Body of pancreas (tissue), 4 donors: ENCODE data around the gene DBX1.

Source experiments
- POLR2A ChIP-seq, 3 donors: fragments of 450-650 bp; IDR thresholded peaks; one replicate each; pipeline ENCODE4 v1.6.1; 2016; ENCODE audit warnings: antibody characterized with exemption in 3 of 3, mild to moderate bottlenecking in 2 of 3
- TF ChIP-seq, protein P1 (sequence below), 7 experiments: fragments of 450-650 bp in 4 of 7; fragments of 200-600 bp in 3 of 7; sonication (generic) in 3 of 7; IDR thresholded peaks; one replicate each; pipeline ENCODE4 v1.5.1; 2016 to 2019; ENCODE audit warnings: antibody characterized with exemption in 7 of 7

DNA sequence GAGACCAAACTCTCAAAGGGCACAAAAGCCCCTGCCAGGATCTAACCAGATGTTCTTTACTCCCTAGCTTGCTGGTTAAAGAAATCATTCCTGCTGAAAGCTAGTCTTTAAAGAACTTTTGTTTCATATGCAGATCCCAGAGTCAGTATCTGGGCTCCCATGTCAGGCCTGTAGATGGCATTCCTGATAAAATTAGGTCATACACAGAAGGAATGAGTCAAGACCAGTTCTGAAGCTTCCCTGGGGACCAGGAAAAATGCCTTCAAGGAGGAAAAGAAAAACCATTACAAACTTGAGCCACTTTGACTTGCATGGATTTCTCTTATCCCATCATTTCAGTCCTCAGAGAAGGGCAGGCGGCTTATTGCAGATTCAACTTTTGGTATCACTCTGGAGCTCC is 5.9 kb downstream of the DBX1 start:
- TF ChIP-seq, protein P1, sequence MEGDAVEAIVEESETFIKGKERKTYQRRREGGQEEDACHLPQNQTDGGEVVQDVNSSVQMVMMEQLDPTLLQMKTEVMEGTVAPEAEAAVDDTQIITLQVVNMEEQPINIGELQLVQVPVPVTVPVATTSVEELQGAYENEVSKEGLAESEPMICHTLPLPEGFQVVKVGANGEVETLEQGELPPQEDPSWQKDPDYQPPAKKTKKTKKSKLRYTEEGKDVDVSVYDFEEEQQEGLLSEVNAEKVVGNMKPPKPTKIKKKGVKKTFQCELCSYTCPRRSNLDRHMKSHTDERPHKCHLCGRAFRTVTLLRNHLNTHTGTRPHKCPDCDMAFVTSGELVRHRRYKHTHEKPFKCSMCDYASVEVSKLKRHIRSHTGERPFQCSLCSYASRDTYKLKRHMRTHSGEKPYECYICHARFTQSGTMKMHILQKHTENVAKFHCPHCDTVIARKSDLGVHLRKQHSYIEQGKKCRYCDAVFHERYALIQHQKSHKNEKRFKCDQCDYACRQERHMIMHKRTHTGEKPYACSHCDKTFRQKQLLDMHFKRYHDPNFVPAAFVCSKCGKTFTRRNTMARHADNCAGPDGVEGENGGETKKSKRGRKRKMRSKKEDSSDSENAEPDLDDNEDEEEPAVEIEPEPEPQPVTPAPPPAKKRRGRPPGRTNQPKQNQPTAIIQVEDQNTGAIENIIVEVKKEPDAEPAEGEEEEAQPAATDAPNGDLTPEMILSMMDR (IDR thresholded peaks at IDR 0.05): no peak
- TF ChIP-seq POLR2A (IDR thresholded peaks at IDR 0.05): no peak
